K562 (cell line): ENCODE measurements around the gene BRME1. TPM values are rescaled to one million over a fixed set of nuclear protein-coding genes. Genes with fewer than 3 reads are reported as not detected.

Experiments used
- ATAC-seq: fragments of 200-7000 bp; cut with Tn5 transposase; 3 replicates; pipeline ENCODE4 v1.9.1; 2020; ENCODE audit warnings: moderate library complexity
- BruUV-seq: library from RNA; stranded (reverse); fragments of 400-500 nt; replicated peaks from 2 replicates; lab custom pipeline; 2021; lab: Mats Ljungman, UMichigan
- CTCF ChIA-PET: fragments of 300-600 bp; formaldehyde crosslinking; extraction: SDS; loops from one replicate; lab custom pipeline; 2021; ENCODE audit warnings: low intra/inter-chr PET ratio; lab: Yijun Ruan, JAX
- POLR2A ChIA-PET: fragments of 300-600, 350-650 bp; sonication (Branson Sonifier 250); formaldehyde crosslinking; extraction: SDS; loops from one replicate; lab custom pipeline; 2021; ENCODE audit warnings: antibody characterized with exemption, inconsistent platforms; lab: Yijun Ruan, JAX
- DNase-seq, 4 experiments: peaks; one replicate each; pipeline versions ENCODE4 v3.0.0 to v3.0.0-alpha.2; 2011 to 2018; ENCODE audit warnings: low spot score in 3 of 4, mixed read lengths in 3 of 4; ENCODE audit errors: extremely low read depth in 1 of 4
- FAIRE-seq: peaks from 2 replicates; lab custom pipeline; 2011; peaks lifted over from hg19 to GRCh38; lab: Jason Lieb, UNC
- H2AFZ ChIP-seq: 2 replicates; pipeline ENCODE4 v1.6.0; 2011; ENCODE audit warnings: low read depth, low read length, control low read depth, inconsistent platforms
- H3K27ac ChIP-seq: fragments of 200-600 bp; 3 replicates; pipeline ENCODE4 v1.8.0; 2011; ENCODE audit warnings: low read depth, mild to moderate bottlenecking, control low read depth, inconsistent platforms, low read length, moderate library complexity, mixed read lengths; ENCODE audit errors: extremely low read depth
- H3K27me3 ChIP-seq, 2 experiments: fragments of 300-600 bp in 1 of 2; 2 replicates in 1 of 2; 3 replicates in 1 of 2; pipeline versions ENCODE4 v1.6.0 to v1.8.0; 2011; ENCODE audit warnings: inconsistent platforms in 2 of 2, low read length in 2 of 2, mild to moderate bottlenecking in 1 of 2, mixed read lengths in 1 of 2, moderate library complexity in 1 of 2; ENCODE audit not compliant: control insufficient read depth in 2 of 2, insufficient read depth in 2 of 2
- H3K36me3 ChIP-seq: fragments of 300-600 bp; 3 replicates; pipeline ENCODE4 v1.8.0; 2011; ENCODE audit warnings: mild to moderate bottlenecking, low read length, inconsistent platforms; ENCODE audit not compliant: control insufficient read depth, insufficient read depth
- H3K4me1 ChIP-seq, 2 experiments: fragments of 200-600 bp in 1 of 2; replicated peaks in 1 of 2; 2 replicates in 1 of 2; 3 replicates in 1 of 2; pipeline versions ENCODE4 v1.5.1 to v1.8.0; 2011; ENCODE audit warnings: inconsistent platforms in 2 of 2, low read length in 2 of 2, mild to moderate bottlenecking in 1 of 2, mixed read lengths in 1 of 2, moderate library complexity in 1 of 2; ENCODE audit not compliant: control insufficient read depth in 2 of 2, insufficient read depth in 2 of 2
- H3K4me2 ChIP-seq: 2 replicates; pipeline ENCODE4 v1.6.1; 2011; ENCODE audit warnings: low read length, control low read depth, inconsistent platforms, mixed read lengths; ENCODE audit not compliant: insufficient read depth
- H3K4me3 ChIP-seq: fragments of 200-600 bp; sonication (generic), shearing (Covaris generic); 2 replicates; pipeline ENCODE4 v1.5.1; 2016; ENCODE audit warnings: control low read depth, inconsistent platforms
- H3K79me2 ChIP-seq: fragments of 200-600 bp; 3 replicates; pipeline ENCODE4 v1.8.0; 2011; ENCODE audit warnings: low read length, inconsistent platforms; ENCODE audit not compliant: control insufficient read depth, insufficient read depth
- H3K9ac ChIP-seq, 2 experiments: 2 replicates each; pipeline versions ENCODE4 v1.6.0 to v1.6.1; 2011; ENCODE audit warnings: low read depth in 2 of 2, low read length in 2 of 2, control low read depth in 1 of 2, inconsistent platforms in 1 of 2, mild to moderate bottlenecking in 1 of 2, mixed read lengths in 1 of 2; ENCODE audit not compliant: insufficient read depth in 1 of 2
- H3K9me1 ChIP-seq: one replicate; pipeline ENCODE4 v1.6.0; 2011; ENCODE audit warnings: inconsistent platforms, mild to moderate bottlenecking, low read length, moderate library complexity; ENCODE audit not compliant: control insufficient read depth, insufficient read depth
- H3K9me3 ChIP-seq: replicated peaks from 2 replicates; pipeline ENCODE4 v1.5.1; 2011; ENCODE audit warnings: low read depth, low read length, inconsistent platforms; ENCODE audit not compliant: control insufficient read depth, insufficient read depth
- H4K20me1 ChIP-seq: replicated peaks from 2 replicates; pipeline ENCODE4 v1.6.1; 2011; ENCODE audit warnings: low read length, inconsistent platforms, mixed read lengths; ENCODE audit not compliant: control insufficient read depth, insufficient read depth
- CXXC5 ChIP-seq: fragments of 250-450 bp; sonication (Bioruptor Pico); IDR thresholded peaks from 2 replicates; pipeline ENCODE4 v1.8.0; 2022; ENCODE audit warnings: inconsistent platforms, mild to moderate bottlenecking, moderate library complexity
- DMBX1 ChIP-seq: fragments of 250-450 bp; sonication (Bioruptor Pico); IDR thresholded peaks from 2 replicates; pipeline ENCODE4 v1.8.0; 2022; ENCODE audit warnings: inconsistent platforms, mild to moderate bottlenecking, moderate library complexity, borderline replicate concordance
- HDAC1 ChIP-seq, 2 experiments: fragments of 450-650 bp; IDR thresholded peaks; 2 replicates each; pipeline ENCODE4 v1.6.1; 2016 to 2017; ENCODE audit warnings: inconsistent platforms in 1 of 2, mild to moderate bottlenecking in 1 of 2, moderate library complexity in 1 of 2
- HOXB6 ChIP-seq: fragments of 250-450 bp; sonication (Bioruptor Pico); IDR thresholded peaks from 2 replicates; pipeline ENCODE4 v1.5.1; 2022; ENCODE audit warnings: mild to moderate bottlenecking, borderline replicate concordance
- KLF16 ChIP-seq: IDR thresholded peaks from 2 replicates; pipeline ENCODE4 v1.6.1; 2016; ENCODE audit warnings: antibody characterized with exemption
- MEF2A ChIP-seq: IDR thresholded peaks from 2 replicates; pipeline ENCODE4 v1.6.1; 2011; ENCODE audit warnings: low read depth, mild to moderate bottlenecking, low read length, moderate library complexity; ENCODE audit not compliant: control insufficient read depth
- RAD21 ChIP-seq, 2 experiments: fragments of 250-450 bp in 1 of 2; fragments of 450-650 bp in 1 of 2; sonication (Bioruptor Pico) in 1 of 2; formaldehyde crosslinking in 1 of 2; IDR thresholded peaks in 1 of 2; conservative IDR thresholded peaks in 1 of 2; 2 replicates each; pipeline versions ENCODE4 v1.4.0 to v1.8.0; 2020 to 2022; ENCODE audit warnings: mild to moderate bottlenecking in 2 of 2, moderate library complexity in 1 of 2
- RBM25 ChIP-seq: fragments of 200-400 bp; formaldehyde crosslinking; IDR thresholded peaks from 2 replicates; pipeline ENCODE4 v1.6.1; 2018; ENCODE audit warnings: low read length, low read depth, moderate library complexity; ENCODE audit not compliant: severe bottlenecking
- ZBTB11 ChIP-seq, 3 experiments: fragments of 200-800 bp in 1 of 3; fragments of 250-450 bp in 1 of 3; fragments of 450-650 bp in 1 of 3; sonication (Bioruptor Pico) in 1 of 3; sonication (Bioruptor generic) in 1 of 3; formaldehyde crosslinking in 1 of 3; IDR thresholded peaks; 2 replicates each; pipeline versions ENCODE4 v1.6.1 to v1.8.0; 2016 to 2022; ENCODE audit warnings: mild to moderate bottlenecking in 2 of 3, missing genetic modification characterization in 2 of 3, missing compliant biosample characterization in 1 of 3, moderate library complexity in 1 of 3
- ZNF217 ChIP-seq: sonication (generic); formaldehyde crosslinking; IDR thresholded peaks from 2 replicates; pipeline ENCODE4 v1.8.0; 2022; ENCODE audit warnings: mild to moderate bottlenecking, missing genetic modification reagents
- ZNF583 ChIP-seq: fragments of 250-450 bp; sonication (Bioruptor Pico); IDR thresholded peaks from 2 replicates; pipeline ENCODE4 v1.4.0; 2020
- ZNF717 ChIP-seq: fragments of 250-450 bp; sonication (Bioruptor Pico); IDR thresholded peaks from 2 replicates; pipeline ENCODE4 v1.5.0; 2021
- WGBS: fragments of 100-300 bp; shearing (Covaris generic); methylation state at CpG from one replicate; pipeline ENCODE4 v1.1.6; 2016; ENCODE audit warnings: low coverage, mixed read lengths; ENCODE audit not compliant: insufficient coverage; ENCODE audit errors: missing lambda C conversion rate; 5-methylcytosine and 5-hydroxymethylcytosine counted together
- in situ Hi-C: fragments of 300-500 bp; cut with MboI; formaldehyde crosslinking; loops from 4 replicates; pipeline ENCODE4 v1.15.0; 2018; ENCODE audit warnings: inconsistent platforms, mixed read lengths
- intact Hi-C: fragments of 100-400 bp; cut with micrococcal nuclease; formaldehyde crosslinking; loops from 2 replicates; pipeline ENCODE4 v1.14.2; 2022
- polyA plus RNA-seq, 8 experiments: library from polyadenylated mRNA; depleted of rRNA in 4 of 8; stranded (reverse) in 5 of 8; unstranded in 3 of 8; fragments of >200 nt; fragmentation: Nextera tagmentation in 2 of 8; fragmentation: Illumina TruSeq in 1 of 8; extraction: Ambion mirVana in 2 of 8; extraction: Trizol in 1 of 8; gene quantifications; 2 replicates each; pipeline versions ENCODE4 v1.2.1 to v1.2.3, GENCODE V29; 2011 to 2014; ENCODE audit warnings: inconsistent platforms in 1 of 8, missing spikeins in 1 of 8
- total RNA-seq, 7 experiments: library from RNA; depleted of rRNA in 6 of 7; stranded (reverse); fragments of >200 nt in 6 of 7; fragmentation: Illumina TruSeq in 2 of 7; extraction: Trizol in 2 of 7; gene quantifications; 2 replicates each; pipeline versions ENCODE4 v1.2.1 to v1.2.3, GENCODE V29; 2011 to 2021; ENCODE audit warnings: low replicate concordance in 1 of 7
- TF ChIP-seq, protein P1 (sequence below): fragments of 450-650 bp; formaldehyde crosslinking; IDR thresholded peaks from 2 replicates; pipeline ENCODE4 v1.4.0; 2022; ENCODE audit warnings: mild to moderate bottlenecking, moderate library complexity
- TF ChIP-seq, protein P2 (sequence below): fragments of 250-450 bp; sonication (Bioruptor Pico); IDR thresholded peaks from 2 replicates; pipeline ENCODE4 v1.8.0; 2022; ENCODE audit warnings: inconsistent platforms, mild to moderate bottlenecking, moderate library complexity, borderline replicate concordance
- TF ChIP-seq, protein P3 (sequence below): fragments of 200-800 bp; sonication (Bioruptor generic); IDR thresholded peaks from 2 replicates; pipeline ENCODE4 v1.6.1; 2017; ENCODE audit warnings: missing genetic modification characterization, missing compliant biosample characterization

The BRME1 gene
- total and polyA plus RNA-seq, 9 of the 15 experiments (the other 6 are each of a cell fraction or from before 2014, with no cell fraction given), result 0.75 to 6.1 (median 3.6) TPM

- no peak for FAIRE-seq
- BruUV-seq, result no TSS peak
- ATAC-seq, result no peak
- TF ChIP-seq MEF2A, result no peak
- no peak for TF ChIP-seq ZNF217 (CRISPR knock-in tag)
- no peak for TF ChIP-seq DMBX1 (CRISPR knock-in tag)
- no peak for TF ChIP-seq KLF16
- TF ChIP-seq HOXB6 (CRISPR knock-in tag), result no peak
- no peak for TF ChIP-seq ZNF717 (CRISPR knock-in tag)
- TF ChIP-seq, protein P1, sequence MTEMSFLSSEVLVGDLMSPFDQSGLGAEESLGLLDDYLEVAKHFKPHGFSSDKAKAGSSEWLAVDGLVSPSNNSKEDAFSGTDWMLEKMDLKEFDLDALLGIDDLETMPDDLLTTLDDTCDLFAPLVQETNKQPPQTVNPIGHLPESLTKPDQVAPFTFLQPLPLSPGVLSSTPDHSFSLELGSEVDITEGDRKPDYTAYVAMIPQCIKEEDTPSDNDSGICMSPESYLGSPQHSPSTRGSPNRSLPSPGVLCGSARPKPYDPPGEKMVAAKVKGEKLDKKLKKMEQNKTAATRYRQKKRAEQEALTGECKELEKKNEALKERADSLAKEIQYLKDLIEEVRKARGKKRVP, result no peak
- TF ChIP-seq CXXC5 (CRISPR knock-in tag), result no peak
- 0 out of 4 replicates have a peak, but pooled peaks of 1 of the 2 experiments have one; percentile 17 for TF ChIP-seq HDAC1 (IDR thresholded peaks at IDR 0.05)
- TF ChIP-seq, protein P2, sequence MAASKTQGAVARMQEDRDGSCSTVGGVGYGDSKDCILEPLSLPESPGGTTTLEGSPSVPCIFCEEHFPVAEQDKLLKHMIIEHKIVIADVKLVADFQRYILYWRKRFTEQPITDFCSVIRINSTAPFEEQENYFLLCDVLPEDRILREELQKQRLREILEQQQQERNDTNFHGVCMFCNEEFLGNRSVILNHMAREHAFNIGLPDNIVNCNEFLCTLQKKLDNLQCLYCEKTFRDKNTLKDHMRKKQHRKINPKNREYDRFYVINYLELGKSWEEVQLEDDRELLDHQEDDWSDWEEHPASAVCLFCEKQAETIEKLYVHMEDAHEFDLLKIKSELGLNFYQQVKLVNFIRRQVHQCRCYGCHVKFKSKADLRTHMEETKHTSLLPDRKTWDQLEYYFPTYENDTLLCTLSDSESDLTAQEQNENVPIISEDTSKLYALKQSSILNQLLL, result no peak
- TF ChIP-seq, protein P3, sequence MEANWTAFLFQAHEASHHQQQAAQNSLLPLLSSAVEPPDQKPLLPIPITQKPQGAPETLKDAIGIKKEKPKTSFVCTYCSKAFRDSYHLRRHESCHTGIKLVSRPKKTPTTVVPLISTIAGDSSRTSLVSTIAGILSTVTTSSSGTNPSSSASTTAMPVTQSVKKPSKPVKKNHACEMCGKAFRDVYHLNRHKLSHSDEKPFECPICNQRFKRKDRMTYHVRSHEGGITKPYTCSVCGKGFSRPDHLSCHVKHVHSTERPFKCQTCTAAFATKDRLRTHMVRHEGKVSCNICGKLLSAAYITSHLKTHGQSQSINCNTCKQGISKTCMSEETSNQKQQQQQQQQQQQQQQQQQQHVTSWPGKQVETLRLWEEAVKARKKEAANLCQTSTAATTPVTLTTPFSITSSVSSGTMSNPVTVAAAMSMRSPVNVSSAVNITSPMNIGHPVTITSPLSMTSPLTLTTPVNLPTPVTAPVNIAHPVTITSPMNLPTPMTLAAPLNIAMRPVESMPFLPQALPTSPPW (CRISPR knock-in tag), result 0 out of 2 replicates have a peak, but pooled peaks have one; percentile 18
- 0 out of 4 replicates have a peak, but pooled peaks of 1 of the 2 experiments have one; percentile 9 for TF ChIP-seq RAD21 (CRISPR knock-in tag; conservative IDR thresholded peaks at IDR 0.05 in 1 of 2, IDR thresholded peaks at IDR 0.05 in 1 of 2)
- TF ChIP-seq ZBTB11 (CRISPR knock-in tag; IDR thresholded peaks at IDR 0.05), result no peak
- TF ChIP-seq RBM25, result peak; percentile 86
- TF ChIP-seq ZNF583 (CRISPR knock-in tag), result no peak
Measured at GRCh38 chr19:13859361-13859880, 46.5 kb downstream of the BRME1 start.

More at GRCh38 chr19:13859361-13859880, 46.5 kb downstream of the BRME1 start:
- DNase-seq, result peak in 2 of 4 experiments; percentile 43 to 46
- Histone ChIP-seq H3K9me3 (no peaks in the 10 kb centered on the region), H3K27me3 (peaks cover 3 to 4% of the 10 kb centered on the region in 2 experiments; a peak in 4 of 5 replicates), H3K4me2 (no peak overlapping the region), H3K9ac (no peak overlapping the region), H3K27ac (no peak overlapping the region), H2AFZ (no peak overlapping the region), H3K9me1 (no peaks in the 10 kb centered on the region), H3K36me3 (no peaks in the 10 kb centered on the region), H3K4me3 (no peak overlapping the region), H4K20me1 (no peaks in the 10 kb centered on the region), H3K4me1 (peaks cover 17 to 27% of the 10 kb centered on the region in 2 experiments), H3K79me2 (no peaks in the 10 kb centered on the region)
- intact Hi-C loops, result no loop called here
- in situ Hi-C loops, result no loop called here
- CTCF ChIA-PET, result no interaction called here
- POLR2A ChIA-PET, result no interaction called here
- WGBS, result 87% methylated on average over 3 of the region's 3 CpGs
